NCI-H2227 treated with DMSO at 0.1 percent for 48 hours (cell line): ENCODE results near the gene SLC17A7.
A peak's percentile ranks its signal among the peaks of the same experiment; 100 is the strongest.
"Not testable (repeated sequence)": the region's sequence is repeated elsewhere in the genome, so short reads cannot be mapped to it uniquely, and the experiment has no call there.

Experiments
- DNase-seq: peaks from one replicate; lab custom pipeline; 2025; lab: John Stamatoyannopoulos, UW

The SLC17A7 gene

GRCh38 chr19:49444100-49444700 is 2.9 kb upstream of the SLC17A7 start:
- DNase-seq, result not testable (repeated sequence)

GRCh38 chr19:49443366-49444099 is 2.2 kb upstream of the SLC17A7 start:
- peak; percentile 83 for DNase-seq

DNA sequence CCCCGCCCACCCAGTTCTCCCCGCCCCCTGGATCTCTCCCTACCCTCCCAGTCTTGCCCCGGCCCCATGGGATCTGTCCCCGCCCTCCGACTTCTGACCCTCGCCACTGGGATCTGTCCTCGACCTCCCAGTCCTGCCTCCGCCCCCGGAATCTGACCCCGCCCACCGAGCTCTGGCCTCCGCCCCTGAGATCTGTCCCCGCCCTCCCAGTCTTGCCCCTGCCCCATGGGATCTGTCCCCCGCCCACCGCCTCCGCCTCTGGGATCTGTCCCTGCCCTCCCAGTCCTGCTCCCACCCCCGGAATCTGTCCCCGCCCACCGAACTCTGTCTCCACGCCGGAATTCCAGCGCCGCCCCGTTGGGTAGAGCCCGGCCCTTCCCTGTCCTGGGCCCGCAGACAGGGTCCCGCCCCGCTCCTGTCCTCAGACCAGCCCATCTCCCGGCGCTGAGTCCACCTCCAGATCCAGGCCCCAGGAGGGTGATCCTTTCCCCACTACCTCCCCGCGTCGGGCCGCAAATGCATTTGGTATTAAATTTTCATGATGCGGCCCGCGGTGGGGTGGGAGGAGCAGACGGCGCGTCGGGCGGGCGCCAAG is 1.5 kb upstream of the SLC17A7 start:
- peak; percentile 48 for DNase-seq

DNA sequence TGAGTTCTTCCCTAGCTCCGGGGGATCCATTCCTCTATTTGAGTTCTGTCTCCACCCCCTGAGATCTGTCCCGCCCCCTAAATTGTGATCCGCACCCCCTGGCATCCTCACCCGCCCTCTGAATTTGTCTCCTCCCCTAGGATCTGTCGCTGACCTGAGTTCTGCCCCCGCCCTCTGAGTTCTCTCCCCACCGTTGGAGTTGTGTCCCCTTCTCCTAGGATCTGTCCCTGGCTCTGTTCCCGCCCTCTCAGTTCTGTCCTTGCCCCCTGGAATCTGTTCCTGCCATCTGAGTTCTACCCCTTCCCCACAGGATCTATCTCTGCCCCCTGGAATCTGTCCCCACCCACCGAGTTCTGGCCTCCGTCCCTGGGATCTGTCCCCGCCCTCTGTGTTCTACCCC is 1.0 kb upstream of the SLC17A7 start:
- no peak for DNase-seq

- no peak for DNase-seq
Measured at GRCh38 chr19:49441960-49442350, 628 bp upstream of the SLC17A7 start.

- no peak for DNase-seq
Measured at GRCh38 chr19:49440439-49441209, 703 bp downstream of the SLC17A7 start.

GRCh38 chr19:49439836-49440235 is 1.5 kb downstream of the SLC17A7 start:
- no peak for DNase-seq

GRCh38 chr19:49438261-49438660 is 3.1 kb downstream of the SLC17A7 start:
- DNase-seq, result no peak

DNA sequence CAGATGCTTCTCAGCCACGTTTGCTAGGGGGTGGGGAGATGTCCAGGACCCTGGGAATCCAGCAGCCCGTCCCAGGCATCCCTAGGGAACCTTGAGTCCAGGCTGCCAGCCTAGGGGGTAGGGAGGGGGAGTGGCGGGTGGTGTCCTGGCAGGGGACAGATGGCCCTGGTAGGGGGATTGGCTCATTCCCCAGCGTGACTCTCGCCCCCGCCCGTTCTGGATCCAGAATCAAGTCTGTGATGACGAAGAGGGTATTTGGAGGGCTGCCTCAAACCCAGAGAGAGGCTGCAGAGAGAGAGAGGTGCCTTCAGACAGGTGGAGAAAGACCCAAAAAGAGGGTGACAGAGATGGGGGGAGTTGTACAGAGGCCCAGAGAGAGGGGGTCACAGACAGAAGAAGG is 4.1 kb downstream of the SLC17A7 start:
- DNase-seq, result no peak

DNA sequence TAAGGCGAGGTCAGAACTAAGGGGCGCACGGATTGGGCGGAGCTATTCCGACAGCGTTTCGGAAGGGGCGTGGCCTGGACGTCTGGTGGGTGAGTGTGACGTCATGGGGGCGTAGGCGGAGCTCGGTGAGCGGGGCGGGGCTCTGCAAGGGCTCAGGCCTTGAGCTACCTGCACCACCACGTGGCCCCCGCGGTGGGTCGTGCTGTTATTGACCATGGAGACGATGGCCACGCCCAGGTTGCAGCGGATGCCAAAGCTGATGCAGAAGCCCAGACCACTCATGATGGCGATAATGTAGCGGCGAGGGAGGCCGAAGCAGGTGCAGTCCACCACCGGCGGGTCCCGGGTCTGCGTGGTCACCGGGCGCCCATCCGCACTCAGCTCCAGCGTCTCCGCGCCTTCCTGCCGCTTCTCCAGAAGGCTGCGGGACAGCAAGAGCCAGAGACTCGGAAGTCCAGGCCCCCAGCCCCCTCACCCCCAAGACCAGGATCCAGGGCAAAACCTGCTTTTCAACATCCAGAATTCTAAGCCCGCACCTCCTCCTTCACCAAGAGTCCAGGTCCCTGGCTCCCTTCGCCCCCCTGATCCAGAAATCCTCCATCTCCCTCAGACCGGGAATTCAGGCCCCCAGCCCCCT is 4.8 kb downstream of the SLC17A7 start:
- DNase-seq, result no peak

- no peak for DNase-seq
Measured at GRCh38 chr19:49435670-49436069, 5.7 kb downstream of the SLC17A7 start.

DNA sequence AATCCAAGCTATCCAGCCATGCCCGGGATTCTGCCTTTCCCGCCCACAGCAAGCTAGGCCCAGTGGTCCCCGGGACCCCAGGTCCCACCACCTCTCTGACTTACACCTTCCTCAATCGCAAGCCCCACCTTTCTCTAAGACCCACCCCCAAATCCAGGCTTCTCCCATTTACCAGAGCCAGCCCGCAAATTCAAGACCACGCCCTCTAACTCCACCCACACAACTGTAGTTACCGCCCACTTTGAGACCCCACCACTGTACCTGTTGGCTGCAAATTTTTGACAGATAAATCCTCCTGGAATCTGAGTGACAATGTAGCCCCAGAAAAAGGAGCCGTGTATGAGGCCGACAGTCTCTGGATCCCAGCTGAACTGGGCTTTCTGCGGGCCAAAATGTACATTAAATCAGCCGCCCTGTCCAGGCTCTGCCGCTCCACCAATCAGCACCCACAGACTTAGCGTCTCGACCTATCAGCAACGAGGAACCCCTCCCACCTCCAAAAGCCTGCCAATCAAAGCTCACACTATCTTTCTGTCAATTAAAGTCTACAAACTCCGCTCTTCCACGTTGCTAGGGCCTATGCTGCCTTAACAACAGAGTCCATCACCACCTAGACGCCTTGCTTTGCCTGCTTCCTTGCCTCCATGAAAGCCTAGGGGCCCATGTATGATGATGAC is 6.3 kb downstream of the SLC17A7 start:
- no peak for DNase-seq

- no peak for DNase-seq
Measured at GRCh38 chr19:49433240-49433901, 8.0 kb downstream of the SLC17A7 start.

GRCh38 chr19:49432141-49433073 is 8.9 kb downstream of the SLC17A7 start:
- DNase-seq, result no peak

DNA sequence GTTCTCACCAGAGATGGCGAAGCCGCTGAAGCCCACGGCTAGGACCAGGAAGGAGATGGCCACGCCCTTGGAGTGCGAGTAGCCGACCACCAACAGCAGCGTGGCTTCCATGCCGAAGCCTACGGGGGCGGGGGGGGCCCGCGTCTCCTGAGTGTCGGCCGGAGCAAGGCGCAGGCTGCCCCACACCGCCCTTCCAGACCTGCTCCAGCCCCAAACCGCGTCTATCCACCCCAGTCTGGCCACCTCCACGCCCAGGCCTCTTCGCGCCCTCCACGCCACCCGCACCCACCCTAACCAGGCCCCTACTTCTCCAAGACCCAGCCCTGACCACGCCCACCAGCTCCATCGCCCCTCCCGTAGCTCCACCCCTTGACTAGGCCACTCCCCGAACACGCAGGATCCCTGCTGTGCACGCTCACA is 10.0 kb downstream of the SLC17A7 start:
- DNase-seq, result no peak

GRCh38 chr19:49430678-49431329 is 10.5 kb downstream of the SLC17A7 start:
- no peak for DNase-seq

DNA sequence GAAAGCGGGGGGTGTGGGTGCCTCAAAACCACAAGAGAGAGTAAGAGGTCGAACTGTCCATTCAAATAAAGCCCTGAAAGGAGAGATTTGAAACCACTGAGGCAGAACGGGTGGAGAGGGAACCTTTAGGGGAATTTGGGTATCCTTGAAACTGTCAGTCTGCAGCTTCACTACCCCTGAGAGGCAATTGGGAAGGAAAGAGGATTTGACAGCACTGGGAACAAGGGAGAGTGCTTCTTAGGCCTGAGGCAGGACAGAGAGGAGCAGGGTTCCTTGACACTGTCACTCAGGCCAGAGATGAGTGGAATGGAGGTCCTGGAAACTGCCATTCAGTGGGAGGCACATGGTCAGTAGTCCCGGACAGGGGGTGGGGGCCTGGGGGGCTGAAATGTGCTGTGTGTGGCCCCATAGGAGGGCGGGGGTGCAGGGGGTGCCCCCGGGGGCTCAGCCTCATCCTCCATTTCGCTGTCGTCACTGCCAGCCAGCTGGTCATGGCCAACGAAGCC is 11.1 kb downstream of the SLC17A7 start:
- no peak for DNase-seq

- no peak for DNase-seq
Measured at GRCh38 chr19:49428547-49429451, 12.5 kb downstream of the SLC17A7 start.
